ENCODE data around the gene PARP16.
A peak's percentile ranks its signal among the peaks of the same experiment; 100 is the strongest.
"Not testable (repeated sequence)": the region's sequence is repeated elsewhere in the genome, so short reads cannot be mapped to it uniquely, and the experiment has no call there.

Gene PARP16

GRCh38 chr15:65270811-65271545 is 15.7 kb downstream of the PARP16 start:
- FAIRE-seq; DNase-seq (ENCODE audit: insufficient read length, low spot score): not testable (repeated sequence)
- TF ChIP-seq CTCF (IDR thresholded peaks at IDR 0.05; ENCODE audit: insufficient read depth, missing control alignments), result peak; percentile 77

GRCh38 chr15:65268411-65268810 is 18.3 kb downstream of the PARP16 start:
- DNase-seq (ENCODE audit: insufficient read length, low spot score) (no peak), FAIRE-seq (no peak)
- TF ChIP-seq CTCF (IDR thresholded peaks at IDR 0.05; ENCODE audit: insufficient read depth, missing control alignments), result no peak

- TF ChIP-seq CTCF (IDR thresholded peaks at IDR 0.05; ENCODE audit: insufficient read depth, missing control alignments), result no peak
- no peak for FAIRE-seq
- DNase-seq (ENCODE audit: insufficient read length, low spot score), result no peak
Measured at GRCh38 chr15:65266469-65266868, 20.2 kb downstream of the PARP16 start.

- DNase-seq (ENCODE audit: insufficient read length, low spot score), result no peak
- no peak for FAIRE-seq
- TF ChIP-seq CTCF (IDR thresholded peaks at IDR 0.05; ENCODE audit: insufficient read depth, missing control alignments), result no peak
Measured at GRCh38 chr15:65264863-65265430, 21.7 kb downstream of the PARP16 start.

GRCh38 chr15:65263313-65263712 is 23.4 kb downstream of the PARP16 start:
- no peak for FAIRE-seq
- no peak for TF ChIP-seq CTCF (IDR thresholded peaks at IDR 0.05; ENCODE audit: insufficient read depth, missing control alignments)

GRCh38 chr15:65260968-65261367 is 25.7 kb downstream of the PARP16 start:
- no peak for FAIRE-seq
- no peak for TF ChIP-seq CTCF (IDR thresholded peaks at IDR 0.05; ENCODE audit: insufficient read depth, missing control alignments)
- no peak for DNase-seq (ENCODE audit: insufficient read length, low spot score)

More at GRCh38 chr15:65263313-65263712, 23.4 kb downstream of the PARP16 start:
- no peak for DNase-seq (ENCODE audit: insufficient read length, low spot score)

GRCh38 chr15:65259367-65259797 is 27.3 kb downstream of the PARP16 start:
- no peak for FAIRE-seq
- no peak for DNase-seq (ENCODE audit: insufficient read length, low spot score)
- TF ChIP-seq CTCF (IDR thresholded peaks at IDR 0.05; ENCODE audit: insufficient read depth, missing control alignments), result no peak

All from D721Med (cell line).